Uterus (tissue), 4 donors: ENCODE measurements around the gene TBC1D16. TPM values are rescaled to one million over a fixed set of nuclear protein-coding genes. Genes with fewer than 3 reads are reported as not detected.

ENCODE experiments used
- DNase-seq, 2 donors: peaks; one replicate each; pipeline ENCODE4 v3.0.0-alpha.2; 2019 to 2020
- H3K27ac ChIP-seq, 2 donors: fragments of 200-600 bp; sonication (generic); 1 replicate in 1 of 2; 2 replicates in 1 of 2; pipeline ENCODE4 v1.5.1; 2016 to 2018
- H3K27me3 ChIP-seq, 2 donors: fragments of 200-600 bp; sonication (generic); one replicate each; pipeline ENCODE4 v1.5.1; 2018 to 2019; ENCODE audit warnings: control low read depth in 1 of 2
- H3K36me3 ChIP-seq, 2 donors: fragments of 200-600 bp; sonication (generic); one replicate each; pipeline ENCODE4 v1.5.1; 2019; ENCODE audit warnings: control low read depth in 1 of 2
- H3K4me1 ChIP-seq, 2 donors: fragments of 200-600 bp; sonication (generic); one replicate each; pipeline ENCODE4 v1.5.1; 2018 to 2019; ENCODE audit warnings: control low read depth in 1 of 2
- H3K4me3 ChIP-seq, 2 donors: fragments of 200-600 bp; sonication (generic); 1 replicate in 1 of 2; 2 replicates in 1 of 2; pipeline ENCODE4 v1.5.1; 2018 to 2019; ENCODE audit warnings: mild to moderate bottlenecking in 1 of 2
- H3K9me3 ChIP-seq, 2 donors: fragments of 200-600 bp; sonication (generic); one replicate each; pipeline ENCODE4 v1.5.1; 2019; ENCODE audit warnings: control low read depth in 1 of 2
- CTCF ChIP-seq, 4 experiments: fragments of 200-600 bp in 2 of 4; fragments of 450-650 bp in 2 of 4; sonication (generic) in 2 of 4; IDR thresholded peaks; one replicate each; pipeline ENCODE4 v1.5.1; 2016 to 2019; ENCODE audit warnings: antibody characterized with exemption in 4 of 4, mild to moderate bottlenecking in 2 of 4, moderate library complexity in 1 of 4
- POLR2A ChIP-seq, 2 donors: fragments of 450-650 bp; IDR thresholded peaks; one replicate each; pipeline ENCODE4 v1.6.1; 2016; ENCODE audit warnings: antibody characterized with exemption in 2 of 2, mild to moderate bottlenecking in 1 of 2, moderate library complexity in 1 of 2
- intact Hi-C: fragments of 100-400 bp; cut with DNase I; formaldehyde crosslinking; loops from one replicate; pipeline ENCODE4 v1.15.1; 2023; ENCODE audit warnings: low total_unique reads
- total RNA-seq, 4 donors: library from RNA; depleted of rRNA in 3 of 4; stranded (reverse); fragments of >200 nt in 3 of 4; gene quantifications; one replicate each; pipeline versions ENCODE4 v1.1.0 to v1.2.4, GENCODE V29; 2014 to 2023
- donor health status: DM: yes; HTN: yes; CAD: no.

TBC1D16 gene
- total RNA-seq, 4 donors from 2014 or later = 3.8 to 58.2 (median 18.3) TPM

- intact Hi-C loops = no loop called here
- no peaks in the 10 kb centered on the region for H3K9me3 ChIP-seq
- peaks cover 0 to 13% of the 10 kb centered on the region in 2 donors for H3K4me1 ChIP-seq
- TF ChIP-seq CTCF (IDR thresholded peaks at IDR 0.05) = no peak
- TF ChIP-seq POLR2A (IDR thresholded peaks at IDR 0.05) = no peak
- H3K27ac ChIP-seq = no peak overlapping the region
- H3K36me3 ChIP-seq = no peaks in the 10 kb centered on the region
- H3K27me3 ChIP-seq = no peaks in the 10 kb centered on the region
- DNase-seq = no peak
- H3K4me3 ChIP-seq = no peak overlapping the region
Observed at GRCh38 chr17:79914813-79915740, 120.6 kb downstream of the TBC1D16 start.

- Histone ChIP-seq H3K36me3 (no peaks in the 10 kb centered on the region), H3K9me3 (no peaks in the 10 kb centered on the region), H3K4me3 (no peak overlapping the region), H3K4me1 (peaks cover 0 to 4% of the 10 kb centered on the region in 2 donors), H3K27me3 (no peaks in the 10 kb centered on the region), H3K27ac (no peak overlapping the region)
- DNase-seq = no peak
- intact Hi-C loops = no loop called here
- TF ChIP-seq CTCF (IDR thresholded peaks at IDR 0.05) (no peak), POLR2A (IDR thresholded peaks at IDR 0.05) (no peak)
Observed at GRCh38 chr17:79913896-79914812, 121.5 kb downstream of the TBC1D16 start.

- H3K36me3 ChIP-seq = no peaks in the 10 kb centered on the region
- TF ChIP-seq POLR2A (IDR thresholded peaks at IDR 0.05) (no peak), CTCF (IDR thresholded peaks at IDR 0.05) (no peak)
- H3K4me1 ChIP-seq = no peaks in the 10 kb centered on the region
- intact Hi-C loops = no loop called here
- H3K27me3 ChIP-seq = no peaks in the 10 kb centered on the region
- H3K27ac ChIP-seq = no peak overlapping the region
- no peak for DNase-seq
- H3K4me3 ChIP-seq = no peak overlapping the region
- H3K9me3 ChIP-seq = no peaks in the 10 kb centered on the region
Observed at GRCh38 chr17:79913451-79913850, 122.2 kb downstream of the TBC1D16 start.

- intact Hi-C loops = no loop called here
- Histone ChIP-seq H3K27ac (no peak overlapping the region), H3K27me3 (no peaks in the 10 kb centered on the region), H3K9me3 (no peaks in the 10 kb centered on the region), H3K4me1 (no peaks in the 10 kb centered on the region), H3K4me3 (no peak overlapping the region), H3K36me3 (no peaks in the 10 kb centered on the region)
- TF ChIP-seq POLR2A (IDR thresholded peaks at IDR 0.05) (no peak), CTCF (IDR thresholded peaks at IDR 0.05) (no peak)
- no peak for DNase-seq
Observed at GRCh38 chr17:79912552-79913330, 122.9 kb downstream of the TBC1D16 start.
